Measurements from ENCODE around the gene TECTA. TPM values are rescaled to one million over a fixed set of nuclear protein-coding genes. Genes with fewer than 3 reads are reported as not detected.

Gene TECTA
- total and polyA plus RNA-seq, 2 experiments from 2014 or later = 0.17 to 0.50 TPM

DNA sequence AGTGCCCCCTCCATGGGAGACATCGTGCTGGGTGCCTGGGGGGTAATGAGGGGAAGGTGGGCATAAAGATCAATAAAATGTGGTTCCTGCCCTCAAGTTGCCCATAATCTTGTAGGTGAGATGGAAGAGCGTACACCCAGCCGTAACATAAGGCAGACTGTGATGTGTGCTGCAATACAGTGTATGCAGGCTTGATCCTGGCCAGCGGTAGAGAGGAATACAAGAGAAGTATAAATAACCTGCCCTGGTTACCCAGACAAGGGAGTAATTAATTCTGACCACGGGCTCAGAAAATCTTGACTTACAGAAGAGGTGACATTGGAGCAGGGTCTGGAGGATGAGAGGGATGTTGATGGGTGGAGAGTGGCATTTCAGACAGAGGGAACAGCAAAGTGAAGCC, 43.7 kb downstream of the TECTA start:
- H3K36me3 ChIP-seq (replicated peaks; ENCODE audit: insufficient read depth, low read depth) = no peaks in the 10 kb centered on the region
- DNase-seq (ENCODE audit: low spot score) = no peak
- no peaks in the 10 kb centered on the region for H3K4me1 ChIP-seq (ENCODE audit: insufficient read depth)
- H2AFZ ChIP-seq = no peak overlapping the region
- no peaks in the 10 kb centered on the region for H3K9me3 ChIP-seq (ENCODE audit: low read depth)
- H3K9me2 ChIP-seq (replicated peaks; ENCODE audit: insufficient read depth) = no peaks in the 10 kb centered on the region
- TF ChIP-seq EZH2phosphoT487 (IDR thresholded peaks at IDR 0.05; ENCODE audit: low read depth, severe bottlenecking, unreplicated experiment) = no peak
- no peak for TF ChIP-seq EZH2 (IDR thresholded peaks at IDR 0.05; ENCODE audit: borderline replicate concordance)
- TF ChIP-seq, protein P1, sequence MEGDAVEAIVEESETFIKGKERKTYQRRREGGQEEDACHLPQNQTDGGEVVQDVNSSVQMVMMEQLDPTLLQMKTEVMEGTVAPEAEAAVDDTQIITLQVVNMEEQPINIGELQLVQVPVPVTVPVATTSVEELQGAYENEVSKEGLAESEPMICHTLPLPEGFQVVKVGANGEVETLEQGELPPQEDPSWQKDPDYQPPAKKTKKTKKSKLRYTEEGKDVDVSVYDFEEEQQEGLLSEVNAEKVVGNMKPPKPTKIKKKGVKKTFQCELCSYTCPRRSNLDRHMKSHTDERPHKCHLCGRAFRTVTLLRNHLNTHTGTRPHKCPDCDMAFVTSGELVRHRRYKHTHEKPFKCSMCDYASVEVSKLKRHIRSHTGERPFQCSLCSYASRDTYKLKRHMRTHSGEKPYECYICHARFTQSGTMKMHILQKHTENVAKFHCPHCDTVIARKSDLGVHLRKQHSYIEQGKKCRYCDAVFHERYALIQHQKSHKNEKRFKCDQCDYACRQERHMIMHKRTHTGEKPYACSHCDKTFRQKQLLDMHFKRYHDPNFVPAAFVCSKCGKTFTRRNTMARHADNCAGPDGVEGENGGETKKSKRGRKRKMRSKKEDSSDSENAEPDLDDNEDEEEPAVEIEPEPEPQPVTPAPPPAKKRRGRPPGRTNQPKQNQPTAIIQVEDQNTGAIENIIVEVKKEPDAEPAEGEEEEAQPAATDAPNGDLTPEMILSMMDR (IDR thresholded peaks at IDR 0.05; ENCODE audit: poor library complexity) = no peak
- H3K27ac ChIP-seq = no peak overlapping the region
- H3K27me3 ChIP-seq = no peaks in the 10 kb centered on the region
- H3K4me3 ChIP-seq = no peak overlapping the region
- WGBS (ENCODE audit: low lambda C conversion rate, missing lambda C conversion rate) = 90% methylated on average over 5 of the region's 5 CpGs
- no peaks in the 10 kb centered on the region for H3K79me2 ChIP-seq
- no peak overlapping the region for H3K4me2 ChIP-seq
- H4K20me1 ChIP-seq (ENCODE audit: insufficient read depth, poor library complexity, severe bottlenecking) = no peaks in the 10 kb centered on the region

DNA sequence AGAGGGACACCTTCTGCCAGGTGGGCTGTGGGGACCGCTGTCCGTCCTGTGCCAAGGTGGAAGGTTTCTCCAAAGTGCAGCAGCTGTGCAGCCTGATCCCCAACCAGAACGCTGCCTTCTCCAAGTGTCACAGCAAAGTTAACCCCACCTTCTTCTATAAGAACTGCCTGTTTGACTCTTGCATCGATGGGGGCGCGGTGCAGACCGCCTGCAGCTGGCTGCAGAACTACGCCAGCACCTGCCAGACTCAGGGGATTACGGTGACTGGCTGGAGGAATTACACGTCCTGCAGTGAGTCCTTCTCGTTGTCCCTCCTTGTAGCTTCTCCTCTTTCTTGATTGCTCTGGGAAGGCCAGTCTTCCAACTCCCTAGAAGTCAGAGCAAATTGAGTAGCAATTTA, 44.8 kb downstream of the TECTA start:
- TF ChIP-seq EZH2phosphoT487 (IDR thresholded peaks at IDR 0.05; ENCODE audit: low read depth, severe bottlenecking, unreplicated experiment) (no peak), EZH2 (IDR thresholded peaks at IDR 0.05; ENCODE audit: borderline replicate concordance) (no peak)
- TF ChIP-seq, protein P1 (IDR thresholded peaks at IDR 0.05; ENCODE audit: poor library complexity) = no peak
- Histone ChIP-seq H2AFZ (no peak overlapping the region), H3K9me2 (replicated peaks; ENCODE audit: insufficient read depth) (no peaks in the 10 kb centered on the region), H3K27me3 (no peaks in the 10 kb centered on the region), H3K9me3 (ENCODE audit: low read depth) (no peaks in the 10 kb centered on the region), H3K4me1 (ENCODE audit: insufficient read depth) (no peaks in the 10 kb centered on the region), H3K79me2 (no peaks in the 10 kb centered on the region), H3K36me3 (replicated peaks; ENCODE audit: insufficient read depth, low read depth) (no peaks in the 10 kb centered on the region), H3K4me2 (no peak overlapping the region), H4K20me1 (ENCODE audit: insufficient read depth, poor library complexity, severe bottlenecking) (no peaks in the 10 kb centered on the region), H3K4me3 (no peak overlapping the region), H3K27ac (no peak overlapping the region)
- no peak for DNase-seq (ENCODE audit: low spot score)
- 94% methylated on average over 11 of the region's 11 CpGs for WGBS (ENCODE audit: low lambda C conversion rate, missing lambda C conversion rate)

DNA sequence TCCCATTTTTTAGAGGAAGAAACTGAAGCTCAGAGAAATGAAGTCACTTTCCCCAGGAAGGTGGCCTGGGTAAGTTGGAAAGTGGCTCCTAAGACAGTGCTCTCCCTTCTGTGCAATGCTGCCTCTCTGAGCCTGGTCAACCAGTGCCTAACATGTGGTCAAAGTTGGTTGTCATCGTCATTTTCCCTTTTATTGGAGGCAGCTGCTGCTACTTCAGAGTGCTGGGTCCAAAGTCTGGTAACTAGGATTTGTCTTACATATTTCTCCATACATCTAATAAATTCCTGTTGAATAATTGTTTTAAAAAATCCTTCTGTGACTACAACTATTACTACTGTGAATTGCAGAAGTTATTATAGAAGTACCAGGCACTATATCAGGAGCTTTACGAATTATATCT, 48.1 kb downstream of the TECTA start:
- no peaks in the 10 kb centered on the region for H3K36me3 ChIP-seq (replicated peaks; ENCODE audit: insufficient read depth, low read depth)
- H4K20me1 ChIP-seq (ENCODE audit: insufficient read depth, poor library complexity, severe bottlenecking) = no peaks in the 10 kb centered on the region
- DNase-seq (ENCODE audit: low spot score) = peak; percentile 29
- H3K4me1 ChIP-seq (ENCODE audit: insufficient read depth) = no peaks in the 10 kb centered on the region
- TF ChIP-seq EZH2phosphoT487 (IDR thresholded peaks at IDR 0.05; ENCODE audit: low read depth, severe bottlenecking, unreplicated experiment) (no peak), EZH2 (IDR thresholded peaks at IDR 0.05; ENCODE audit: borderline replicate concordance) (no peak)
- TF ChIP-seq, protein P1 (IDR thresholded peaks at IDR 0.05; ENCODE audit: poor library complexity) = no peak
- no peak overlapping the region for H2AFZ ChIP-seq
- H3K9me3 ChIP-seq (ENCODE audit: low read depth) = no peaks in the 10 kb centered on the region
- no peak overlapping the region for H3K4me3 ChIP-seq
- WGBS (ENCODE audit: low lambda C conversion rate, missing lambda C conversion rate) = 86% methylated on average over 2 of the region's 2 CpGs
- no peak overlapping the region for H3K4me2 ChIP-seq
- H3K27me3 ChIP-seq = no peaks in the 10 kb centered on the region
- H3K79me2 ChIP-seq = no peaks in the 10 kb centered on the region
- H3K9me2 ChIP-seq (replicated peaks; ENCODE audit: insufficient read depth) = no peaks in the 10 kb centered on the region
- H3K27ac ChIP-seq = peak overlapping the region; percentile 19

DNA sequence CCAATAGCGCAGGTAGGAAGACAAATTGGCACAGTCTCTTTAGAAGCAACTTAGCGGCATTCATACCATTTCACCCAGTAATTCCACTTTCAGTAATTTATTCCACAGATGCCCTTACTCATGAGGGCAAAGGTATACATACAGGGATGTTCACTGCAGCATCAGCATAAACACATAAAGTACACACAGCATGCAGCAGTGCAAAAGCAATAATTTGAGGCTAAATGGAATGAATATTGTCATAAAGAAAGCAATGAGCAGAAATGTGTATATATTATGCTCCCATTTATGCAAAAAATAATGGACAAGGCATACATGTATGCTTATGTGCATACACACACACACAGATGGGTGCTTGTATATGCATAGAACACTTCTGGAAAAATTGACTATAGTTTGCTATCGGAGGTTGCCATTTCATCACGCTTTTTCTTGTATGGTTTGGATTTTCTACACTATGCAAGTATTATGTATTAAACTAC, 50.2 kb downstream of the TECTA start:
- Histone ChIP-seq H3K36me3 (replicated peaks; ENCODE audit: insufficient read depth, low read depth) (no peaks in the 10 kb centered on the region), H3K9me2 (replicated peaks; ENCODE audit: insufficient read depth) (no peaks in the 10 kb centered on the region), H3K79me2 (no peaks in the 10 kb centered on the region), H3K27me3 (no peaks in the 10 kb centered on the region), H2AFZ (no peak overlapping the region), H3K4me1 (ENCODE audit: insufficient read depth) (no peaks in the 10 kb centered on the region), H3K27ac (no peak overlapping the region), H3K4me2 (no peak overlapping the region), H3K9me3 (ENCODE audit: low read depth) (no peaks in the 10 kb centered on the region), H3K4me3 (no peak overlapping the region), H4K20me1 (ENCODE audit: insufficient read depth, poor library complexity, severe bottlenecking) (no peaks in the 10 kb centered on the region)
- TF ChIP-seq, protein P1 (IDR thresholded peaks at IDR 0.05; ENCODE audit: poor library complexity) = no peak
- TF ChIP-seq EZH2 (IDR thresholded peaks at IDR 0.05; ENCODE audit: borderline replicate concordance) = no peak
- no peak for TF ChIP-seq EZH2phosphoT487 (IDR thresholded peaks at IDR 0.05; ENCODE audit: low read depth, severe bottlenecking, unreplicated experiment)
- 96% methylated on average over 4 of the region's 4 CpGs for WGBS (ENCODE audit: low lambda C conversion rate, missing lambda C conversion rate)
- no peak for DNase-seq (ENCODE audit: low spot score)
